GM18517 (cell line): ENCODE results near the gene ATF6.

Source experiments
- ATAC-seq: cut with Tn5 transposase; IDR thresholded peaks from one replicate; pipeline ENCODE4 v1.9.1; 2021; ENCODE audit warnings: mild to moderate bottlenecking, moderate library complexity; ENCODE audit not compliant: unreplicated experiment

Gene ATF6

DNA sequence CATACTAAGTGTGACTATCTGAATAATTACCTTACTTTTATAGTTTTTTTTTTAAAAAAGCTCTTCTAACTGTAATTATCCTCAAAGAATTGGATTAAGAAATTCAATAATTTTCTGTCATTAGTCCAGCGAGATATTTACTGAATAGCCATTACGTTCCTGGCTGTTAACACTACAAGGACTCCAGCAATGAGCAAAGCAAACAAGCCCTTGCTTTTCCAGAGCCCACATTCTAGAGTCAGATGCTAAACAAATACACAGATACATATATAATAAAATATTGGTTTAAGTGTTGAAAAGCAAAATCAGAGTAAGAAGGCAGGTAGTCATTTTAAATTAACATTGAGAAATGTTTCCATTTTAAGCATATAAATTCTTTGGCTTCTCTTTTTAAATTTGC, 118.4 kb downstream of the ATF6 start:
- ATAC-seq, result no peak

DNA sequence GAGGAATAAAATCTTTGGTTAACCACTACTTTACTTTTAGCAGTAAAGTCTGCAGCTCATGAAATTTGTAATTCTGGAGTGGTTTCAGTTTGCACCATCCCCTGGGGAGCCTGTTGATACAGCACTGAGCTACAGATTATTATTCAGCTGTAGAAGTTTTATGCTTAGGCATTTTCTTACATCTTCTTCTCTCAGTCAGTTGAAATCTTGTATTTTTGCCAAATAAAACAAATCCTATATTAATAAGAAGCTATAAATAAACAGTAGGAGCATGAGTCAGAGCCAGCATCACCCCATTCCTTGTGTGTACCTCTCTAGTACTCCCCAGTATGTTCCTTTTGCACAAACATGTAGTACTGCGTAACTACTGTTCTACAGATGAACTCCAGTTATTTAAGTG, 118.9 kb downstream of the ATF6 start:
- ATAC-seq, result no peak

DNA sequence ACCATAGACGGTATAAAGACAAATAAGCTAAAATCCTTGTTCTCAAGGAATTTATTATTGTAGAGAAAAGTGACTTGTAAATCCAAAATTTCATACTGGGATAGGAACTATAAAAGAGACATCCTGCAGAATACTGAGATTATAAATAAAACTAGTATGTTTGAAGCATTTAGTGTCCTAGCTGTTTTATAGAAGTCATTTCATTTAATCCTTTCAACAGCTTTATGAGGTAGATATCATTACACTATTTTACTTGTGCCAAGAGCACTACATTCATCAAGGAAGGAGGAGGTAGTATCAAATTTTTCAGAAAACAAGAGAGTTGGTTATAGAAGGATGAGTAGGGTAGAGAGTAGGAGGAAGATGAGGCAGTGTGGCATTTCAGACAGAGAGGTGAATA, 119.6 kb downstream of the ATF6 start:
- ATAC-seq, result no peak

DNA sequence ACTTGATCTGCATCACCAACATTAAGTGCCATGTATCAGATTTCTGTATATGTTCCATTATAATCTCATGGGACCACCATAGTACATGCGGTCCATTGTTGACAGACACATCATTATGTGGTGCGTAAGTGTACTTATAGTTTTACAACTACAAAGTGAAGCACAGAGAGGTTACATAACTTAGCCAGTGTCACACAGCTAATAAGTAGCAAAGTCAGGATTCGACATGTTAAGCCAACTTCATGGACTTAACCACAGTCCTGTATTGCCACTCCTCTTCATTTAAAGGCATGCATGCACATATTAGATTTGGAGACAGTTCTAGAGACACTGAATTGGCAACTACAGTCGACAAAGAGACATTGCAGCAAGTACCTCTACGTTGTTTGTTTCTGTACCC, 120.5 kb downstream of the ATF6 start:
- ATAC-seq, result no peak

DNA sequence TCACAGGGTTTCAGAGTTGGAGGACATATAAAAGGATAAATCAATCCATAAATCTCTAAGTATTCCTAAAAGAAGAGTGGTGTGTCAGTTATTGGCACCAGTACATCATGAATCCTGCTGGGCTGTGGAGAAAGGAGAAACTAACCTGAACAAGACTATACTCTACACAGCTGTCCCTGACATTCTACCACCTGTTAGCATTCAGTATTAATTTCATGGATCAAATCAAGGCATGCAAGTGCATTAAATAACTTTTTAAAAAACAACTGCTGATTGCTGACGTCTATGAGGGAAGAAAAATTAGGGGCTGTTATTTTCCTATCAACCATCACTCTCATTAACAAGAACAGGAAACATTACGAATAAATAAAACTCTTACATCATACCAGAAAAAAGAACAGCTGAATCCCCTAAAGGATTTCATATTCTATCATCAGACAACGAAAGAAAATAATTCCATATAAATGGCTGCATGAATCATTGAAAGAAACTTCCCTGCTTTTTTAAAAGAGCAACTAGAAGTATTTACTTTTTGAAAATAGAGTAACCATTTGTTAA, 121.7 kb downstream of the ATF6 start:
- ATAC-seq, result no peak

DNA sequence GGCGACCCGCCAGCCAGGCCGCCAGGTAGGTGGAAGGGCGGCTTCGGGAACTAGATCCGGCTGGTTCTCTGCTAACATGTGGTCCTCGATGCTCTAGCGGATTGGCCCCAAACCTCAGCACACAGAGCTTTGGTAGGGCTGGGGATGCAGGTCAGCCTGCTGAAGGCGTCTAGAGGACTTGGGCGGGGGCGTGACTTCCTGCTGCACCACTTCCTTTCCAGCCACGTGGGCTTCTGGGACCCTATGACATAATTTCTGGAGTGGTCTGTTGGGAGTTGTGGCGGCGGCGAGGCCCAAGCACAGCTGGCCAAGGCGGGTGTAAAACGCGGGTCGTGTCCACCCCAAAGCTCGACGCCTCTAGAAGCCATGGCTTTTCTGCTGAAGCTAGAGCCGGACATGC, 124.5 kb downstream of the ATF6 start:
- no peak for ATAC-seq

DNA sequence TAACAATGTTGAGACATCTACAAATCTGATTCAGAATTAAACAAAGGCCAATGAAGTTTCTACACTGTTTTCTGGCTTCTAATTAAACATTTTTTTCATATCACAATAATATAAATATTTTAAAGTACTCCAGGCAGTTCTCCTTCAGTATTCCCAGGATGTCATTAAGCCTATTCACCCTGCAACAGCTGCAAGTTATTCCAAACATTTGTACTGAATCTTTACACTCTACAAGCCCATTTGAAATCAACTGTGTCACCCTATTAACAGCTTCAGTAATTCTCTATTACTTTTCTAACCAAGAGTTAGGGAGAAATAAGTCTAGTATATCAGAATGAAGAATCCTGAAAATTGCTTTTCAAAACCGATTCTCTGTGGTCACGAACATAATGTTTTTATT, 133.0 kb downstream of the ATF6 start:
- no peak for ATAC-seq

DNA sequence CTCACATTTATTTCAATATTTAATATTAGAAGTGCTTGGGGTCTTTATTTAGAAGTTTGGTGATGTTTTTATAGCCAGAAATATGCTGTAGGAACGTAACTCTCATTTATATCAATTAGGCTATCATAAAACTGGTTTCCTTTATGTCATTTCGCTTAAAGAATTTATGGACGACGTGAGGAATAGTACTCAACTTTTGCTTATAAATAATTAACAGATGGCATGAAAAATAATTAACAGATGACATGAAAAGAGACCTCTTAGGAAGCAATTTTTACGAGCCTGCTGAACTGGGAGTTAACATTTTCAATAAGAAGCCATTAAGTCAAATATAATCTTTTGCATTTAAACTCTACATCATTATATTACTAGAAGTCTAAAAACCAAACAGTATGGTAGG, 134.0 kb downstream of the ATF6 start:
- no peak for ATAC-seq

DNA sequence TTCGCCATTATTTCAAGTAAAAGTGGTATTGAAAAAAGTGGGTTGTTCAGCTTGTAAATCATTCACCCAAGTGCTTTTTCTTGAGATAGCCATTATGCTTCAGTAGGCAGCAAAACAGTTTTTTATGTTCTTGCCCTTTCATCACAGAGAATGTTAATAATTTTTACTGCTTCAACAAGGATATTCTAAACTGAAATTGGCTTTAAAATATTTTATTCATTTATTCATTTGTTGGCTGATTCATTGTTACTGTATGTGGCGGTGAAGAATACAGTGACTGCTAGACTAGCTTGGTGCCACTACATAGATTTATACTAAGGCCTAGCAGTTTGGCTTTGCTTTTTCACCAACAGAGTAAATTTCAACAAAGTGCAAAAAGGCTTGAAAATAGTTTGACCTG, 136.1 kb downstream of the ATF6 start:
- ATAC-seq, result no peak

DNA sequence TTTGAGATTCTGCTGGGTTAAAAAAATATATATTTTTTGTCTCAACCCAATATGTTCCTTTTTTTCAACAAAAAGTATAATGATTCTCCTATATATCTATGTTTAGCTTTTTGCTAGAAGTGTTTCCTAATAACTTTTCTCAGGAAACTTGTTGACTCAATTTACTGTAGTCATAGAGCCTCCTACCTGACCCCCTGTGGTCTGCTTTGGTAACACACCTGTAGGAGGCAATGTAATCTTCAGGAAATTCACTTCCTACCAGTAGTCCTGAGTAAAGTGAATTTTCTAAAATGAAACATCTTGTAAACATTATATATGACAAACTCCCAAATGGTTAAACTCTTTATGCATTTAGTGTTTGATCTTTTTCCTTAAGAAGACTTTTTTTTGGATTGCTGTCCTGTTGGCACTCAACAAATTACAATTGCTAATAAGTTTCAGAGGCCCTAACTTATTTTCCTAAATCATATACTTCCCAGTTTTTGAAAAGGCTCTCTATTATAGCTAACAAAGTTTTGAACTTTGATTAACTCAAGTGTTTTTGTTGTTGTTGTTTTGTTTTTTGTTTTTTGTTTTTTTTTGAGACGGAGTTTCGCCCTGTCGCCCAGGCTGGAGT, 139.3 kb downstream of the ATF6 start:
- no peak for ATAC-seq

DNA sequence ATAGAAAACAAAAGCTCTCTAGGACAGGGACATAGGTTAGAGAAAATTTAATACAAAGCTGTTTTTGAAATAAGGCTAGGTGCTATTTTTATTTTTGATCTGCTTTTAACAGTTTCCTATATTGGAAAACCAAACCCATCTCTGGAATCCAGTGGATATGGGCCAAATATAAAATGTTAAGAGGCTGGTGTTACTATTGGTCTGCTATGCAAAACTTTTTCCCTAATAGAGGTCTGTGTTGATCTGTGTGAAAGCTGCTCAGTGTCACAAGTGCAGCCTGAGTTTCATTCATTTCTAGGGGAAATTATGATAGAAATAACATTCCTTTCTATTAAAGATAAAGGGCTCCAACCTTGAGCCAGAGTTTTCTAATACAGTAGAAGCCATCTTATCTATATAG, 141.1 kb downstream of the ATF6 start:
- no peak for ATAC-seq

DNA sequence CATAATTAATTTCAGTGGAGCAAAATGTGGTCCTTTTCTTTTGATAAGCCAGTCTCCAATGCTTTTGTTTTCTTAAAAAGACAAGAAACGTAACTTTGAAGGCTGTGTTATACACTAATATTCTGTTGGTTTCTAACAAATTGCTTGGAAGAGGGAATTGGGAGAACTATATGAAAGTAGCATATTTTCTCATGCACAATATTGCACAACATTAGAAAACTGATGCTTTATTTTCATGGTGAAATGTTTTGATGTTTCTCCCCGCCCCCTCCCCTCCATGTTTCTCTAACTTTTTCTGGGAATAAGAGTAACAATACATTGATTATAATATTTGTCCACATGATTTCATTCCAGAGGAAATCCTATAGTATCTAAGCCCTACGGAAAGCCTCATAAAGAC, 142.1 kb downstream of the ATF6 start:
- no peak for ATAC-seq

DNA sequence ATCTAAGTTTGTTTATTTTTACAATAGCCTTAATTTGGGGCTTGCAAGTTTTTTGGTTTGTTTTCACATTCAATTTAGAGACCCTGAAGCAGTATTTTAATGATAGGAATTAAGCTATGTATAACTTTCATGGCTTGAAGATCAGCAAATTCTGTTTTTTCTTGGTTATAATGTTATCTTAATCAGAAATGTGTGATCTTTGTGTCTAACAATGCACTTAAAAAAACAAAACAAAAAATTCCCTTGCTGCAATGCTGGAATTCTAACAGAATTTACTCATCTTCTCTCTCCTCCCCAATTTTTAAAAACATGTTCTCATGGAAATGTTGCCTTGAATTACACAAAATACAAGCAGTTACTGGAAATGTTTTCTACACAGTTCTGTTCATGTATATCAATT, 144.5 kb downstream of the ATF6 start:
- no peak for ATAC-seq

DNA sequence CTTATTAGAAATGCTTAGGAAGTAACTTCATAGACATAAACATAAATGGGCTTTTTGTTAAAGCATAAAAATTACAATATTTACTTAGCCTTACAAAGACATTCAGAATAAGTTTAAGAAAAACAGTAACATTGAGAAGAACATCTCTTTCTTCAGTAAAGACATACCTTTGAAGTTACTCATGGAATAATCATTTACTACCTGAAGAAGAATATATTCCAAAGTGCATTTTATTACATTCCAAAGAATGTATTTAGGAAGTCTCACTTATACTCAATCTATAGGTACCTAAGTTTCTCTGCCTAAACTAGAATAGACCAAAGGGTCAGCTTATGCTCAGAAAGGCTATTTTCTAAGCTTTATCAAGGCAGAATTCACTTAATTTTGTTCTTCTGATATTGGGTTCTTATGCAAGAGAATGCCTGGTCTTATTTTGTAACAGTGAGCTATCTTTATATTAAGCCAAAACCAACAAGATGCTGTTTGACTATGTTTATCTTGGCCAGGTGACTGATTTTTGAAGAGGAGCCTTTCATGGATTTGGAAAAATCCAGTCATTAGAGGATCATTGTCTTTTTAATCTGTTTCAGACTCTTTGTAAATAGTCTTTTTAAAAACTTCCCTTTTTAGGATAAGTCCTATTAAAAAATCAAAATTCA, 147.5 kb downstream of the ATF6 start:
- ATAC-seq, result no peak

DNA sequence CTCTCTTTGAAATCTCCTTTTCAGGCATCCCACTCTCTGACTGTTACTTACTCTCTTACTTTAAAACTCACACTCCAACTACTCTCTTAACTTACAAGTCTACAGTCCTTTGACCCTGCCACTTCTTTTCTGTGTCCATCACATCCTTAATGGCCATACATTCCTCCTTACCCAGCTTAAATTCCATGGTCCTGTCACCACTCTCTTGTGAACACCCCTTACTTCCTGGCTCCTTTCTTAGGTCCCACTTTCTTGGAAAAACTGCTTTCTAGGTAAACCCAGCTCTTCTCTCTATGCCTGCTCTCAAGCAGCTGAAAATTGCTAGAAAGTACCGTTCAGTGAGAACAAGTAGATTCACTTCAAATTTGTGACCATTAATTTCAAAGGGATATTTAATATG, 148.5 kb downstream of the ATF6 start:
- no peak for ATAC-seq

DNA sequence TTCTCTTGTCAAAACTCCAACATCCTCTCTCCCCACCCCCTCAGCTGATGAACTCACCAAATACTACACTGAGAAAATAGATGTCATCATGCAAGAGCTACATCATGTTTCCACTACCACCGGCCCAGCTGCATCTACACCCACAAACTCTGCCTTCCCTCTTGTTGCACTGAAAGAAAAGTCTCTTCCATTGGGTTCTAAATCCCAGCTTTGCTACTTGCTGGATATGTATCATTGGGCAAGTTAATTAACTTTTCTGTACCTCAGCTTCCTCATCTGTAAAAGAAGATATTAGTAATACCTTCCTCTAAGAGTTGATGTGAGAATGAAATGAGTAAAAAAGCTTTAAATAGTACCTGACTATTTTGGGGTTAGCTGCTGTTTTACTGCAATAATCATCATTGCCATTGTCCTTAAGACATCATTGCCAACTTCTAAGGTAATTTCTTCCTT, 149.0 kb downstream of the ATF6 start:
- peak; percentile 78 for ATAC-seq

DNA sequence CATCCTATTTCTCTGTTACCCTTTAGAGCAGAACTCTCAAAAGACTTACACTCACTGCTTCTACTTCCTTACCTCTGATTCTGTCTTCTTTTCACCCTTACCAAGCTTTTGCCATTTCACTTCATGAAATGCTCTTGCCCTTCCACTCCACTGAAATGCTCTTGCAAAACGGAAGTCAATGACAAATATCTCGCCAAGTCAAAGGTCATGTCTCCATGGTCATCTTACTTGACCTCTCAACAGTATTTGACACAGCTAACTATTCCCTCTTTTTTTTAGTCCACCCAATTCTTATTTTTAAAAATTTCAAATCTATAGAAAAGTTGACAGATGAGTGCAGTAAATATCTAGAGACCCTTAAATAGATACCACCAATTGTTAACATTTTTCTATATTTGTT, 149.9 kb downstream of the ATF6 start:
- ATAC-seq, result no peak

DNA sequence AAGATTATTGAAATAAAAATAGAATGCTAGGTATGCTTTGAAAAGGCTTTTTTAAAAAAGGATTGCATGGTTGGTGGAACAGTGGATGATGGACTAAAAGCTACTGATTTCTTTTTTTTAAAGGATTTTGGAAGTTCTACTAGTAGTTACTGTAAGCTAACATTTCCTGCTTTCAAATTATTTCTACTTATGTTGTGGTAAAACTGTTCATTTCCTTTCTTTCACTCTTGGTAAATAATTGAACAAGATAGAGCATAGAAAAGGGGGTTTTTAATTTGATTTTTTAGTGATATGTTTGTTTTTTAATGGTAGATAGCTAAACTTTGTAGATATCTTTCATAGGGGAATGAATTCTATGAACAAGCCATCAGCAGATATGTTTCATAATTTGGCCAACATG, 153.1 kb downstream of the ATF6 start:
- ATAC-seq, result no peak

DNA sequence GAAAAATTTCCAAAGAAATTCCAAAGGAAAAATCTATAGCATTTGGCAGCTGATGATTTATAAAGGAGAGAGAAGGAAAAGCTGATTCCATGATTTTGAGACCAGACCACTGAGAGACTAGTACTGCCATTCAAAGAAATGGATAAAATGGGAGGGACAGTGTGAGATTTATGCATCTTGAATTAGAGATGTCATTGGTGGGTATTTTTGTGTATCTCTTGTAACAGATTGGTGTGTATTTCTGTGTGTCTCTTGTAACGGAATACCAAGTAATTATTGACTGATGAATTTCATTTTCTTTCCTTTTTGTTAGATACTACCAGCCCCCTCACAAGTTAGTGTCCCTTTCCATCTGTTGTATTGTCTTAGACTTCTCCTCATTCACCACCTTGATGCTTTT, 155.4 kb downstream of the ATF6 start:
- no peak for ATAC-seq

DNA sequence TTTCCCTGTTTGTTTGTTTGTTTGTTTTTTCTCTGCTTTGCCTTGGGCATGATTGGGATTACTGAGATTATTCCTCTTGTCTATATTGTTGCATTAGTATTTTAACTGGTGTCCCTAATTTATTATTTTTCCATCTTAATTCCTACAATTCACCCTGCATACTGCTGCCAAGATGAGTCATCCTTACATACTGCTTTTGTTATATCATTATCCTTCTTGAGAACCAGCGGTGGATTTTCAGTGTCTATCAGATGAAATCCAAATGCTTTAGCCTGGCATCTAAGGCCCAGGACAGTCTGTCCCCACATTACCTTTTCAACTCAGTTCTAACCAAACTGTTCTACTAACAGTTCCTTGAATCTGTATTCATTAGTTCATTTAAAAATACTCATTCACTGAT, 155.9 kb downstream of the ATF6 start:
- ATAC-seq, result no peak

DNA sequence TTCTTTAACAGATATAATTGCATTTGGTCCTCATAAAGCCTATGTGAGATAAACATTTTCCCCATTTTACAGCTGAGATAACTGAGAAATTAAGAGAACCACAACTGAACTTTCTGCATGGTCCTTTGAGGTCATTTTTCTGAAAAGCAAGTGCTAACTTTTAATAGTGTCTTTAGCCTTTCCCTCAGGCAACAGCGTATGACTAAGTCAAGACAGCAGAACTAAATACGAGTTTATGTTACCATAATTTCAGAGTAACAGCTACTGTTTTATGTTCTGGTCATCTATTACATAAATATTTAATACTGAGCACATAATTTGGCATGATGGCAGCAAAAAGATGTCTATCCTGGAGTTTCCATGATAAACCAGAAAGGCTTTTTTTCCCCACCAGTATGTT, 161.9 kb downstream of the ATF6 start:
- ATAC-seq, result no peak

DNA sequence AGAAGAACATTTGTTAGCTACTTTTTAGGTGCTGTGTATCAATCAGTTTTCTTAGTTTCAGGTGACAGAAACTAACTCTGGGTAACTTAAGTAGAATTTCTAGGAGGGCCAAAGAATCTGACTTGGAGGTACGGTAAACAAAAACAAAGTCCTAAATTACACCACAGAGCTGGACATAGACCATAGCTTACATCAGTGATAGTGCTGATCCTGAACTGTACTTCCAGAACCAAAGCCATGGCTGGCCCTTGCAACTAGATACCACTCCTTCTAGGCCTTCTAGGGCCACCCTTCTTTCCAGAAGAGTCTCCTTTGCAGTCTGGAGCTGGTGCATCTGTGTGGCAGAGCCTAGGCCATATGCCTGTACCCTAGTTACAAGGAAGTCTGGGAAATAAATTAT, 163.0 kb downstream of the ATF6 start:
- no peak for ATAC-seq

DNA sequence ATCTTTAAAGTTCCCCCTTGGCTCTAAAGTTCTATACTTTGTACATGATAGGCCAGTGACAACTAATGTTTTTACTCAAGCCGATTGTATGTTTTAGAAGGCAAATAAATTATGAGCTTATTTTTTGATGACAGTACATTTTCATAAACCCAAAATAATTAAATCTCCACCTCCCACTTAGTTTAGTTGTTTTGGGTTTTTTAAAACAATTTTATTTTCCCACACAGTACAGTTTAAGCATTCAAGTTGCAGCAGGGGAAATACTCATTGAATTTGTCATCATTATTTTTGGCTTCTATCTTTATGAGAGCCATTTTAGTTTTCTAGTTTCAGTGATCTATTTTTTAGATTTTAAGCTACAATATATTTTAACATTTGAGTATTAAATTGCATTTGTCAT, 163.9 kb downstream of the ATF6 start:
- no peak for ATAC-seq
